Neural cell (in vitro differentiated cells): ENCODE data around the gene CA11.

Source experiments
- CTCF ChIP-seq: fragments of 450-650 bp; IDR thresholded peaks from 2 replicates; pipeline ENCODE4 v1.5.1; 2014; ENCODE audit warnings: antibody characterized with exemption, mild to moderate bottlenecking, moderate library complexity; ENCODE audit not compliant: poor library complexity, severe bottlenecking
- EP300 ChIP-seq: fragments of 450-650 bp; conservative IDR thresholded peaks from 2 replicates; pipeline ENCODE4 v1.6.1; 2014; ENCODE audit warnings: antibody characterized with exemption, mild to moderate bottlenecking, moderate library complexity; ENCODE audit not compliant: poor library complexity, severe bottlenecking
- EZH2 ChIP-seq: fragments of 200-600, 300-800 bp; shearing (Covaris generic), sonication (generic); IDR thresholded peaks from 2 replicates; pipeline ENCODE4 v1.6.1; 2014; ENCODE audit warnings: antibody characterized with exemption, low read length, borderline replicate concordance, mild to moderate bottlenecking; ENCODE audit not compliant: insufficient read depth, poor library complexity, severe bottlenecking
- POLR2AphosphoS5 ChIP-seq: IDR thresholded peaks from 2 replicates; pipeline ENCODE4 v1.6.1; 2012
- RAD21 ChIP-seq: fragments of 450-650 bp; conservative IDR thresholded peaks from 2 replicates; pipeline ENCODE4 v1.6.1; 2014; ENCODE audit warnings: antibody characterized with exemption, mild to moderate bottlenecking, moderate library complexity
- SMC3 ChIP-seq: fragments of 450-650 bp; conservative IDR thresholded peaks from 2 replicates; pipeline ENCODE4 v1.6.1; 2014; ENCODE audit warnings: antibody characterized with exemption, mild to moderate bottlenecking, moderate library complexity; ENCODE audit not compliant: poor library complexity
- TAF1 ChIP-seq: IDR thresholded peaks from 2 replicates; pipeline ENCODE4 v1.6.1; 2012; ENCODE audit warnings: low read depth

DNA sequence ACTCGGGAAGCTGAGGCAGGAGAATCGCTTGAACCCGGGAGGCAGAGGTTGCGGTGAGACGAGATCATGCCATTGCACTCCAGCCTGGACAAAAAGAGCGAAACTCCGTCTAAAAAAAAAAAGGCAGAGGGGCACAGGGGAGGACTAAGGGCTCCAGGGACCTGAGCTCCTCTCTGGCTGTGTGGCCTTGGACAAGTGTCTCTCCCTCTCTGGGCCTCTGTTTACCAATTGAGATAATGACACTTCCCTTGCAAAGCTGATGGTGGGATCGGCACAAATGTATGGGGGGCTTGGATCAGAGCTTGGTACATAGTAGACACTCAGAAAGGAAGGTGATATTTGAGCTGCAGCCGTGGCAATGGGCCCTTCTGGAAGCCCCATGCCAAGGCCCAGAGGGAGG lies 50.8 kb downstream of the CA11 start:
- TF ChIP-seq CTCF (no peak), EP300 (no peak), EZH2 (no peak), SMC3 (no peak), TAF1 (no peak), RAD21 (no peak), POLR2AphosphoS5 (no peak)
